AG20443 (cell line): Measurements from ENCODE around the gene WBP1.

Experiments used
- DNase-seq: peaks from one replicate; pipeline ENCODE4 v3.0.0; 2012; ENCODE audit warnings: low spot score, mixed read lengths

The WBP1 gene

DNA sequence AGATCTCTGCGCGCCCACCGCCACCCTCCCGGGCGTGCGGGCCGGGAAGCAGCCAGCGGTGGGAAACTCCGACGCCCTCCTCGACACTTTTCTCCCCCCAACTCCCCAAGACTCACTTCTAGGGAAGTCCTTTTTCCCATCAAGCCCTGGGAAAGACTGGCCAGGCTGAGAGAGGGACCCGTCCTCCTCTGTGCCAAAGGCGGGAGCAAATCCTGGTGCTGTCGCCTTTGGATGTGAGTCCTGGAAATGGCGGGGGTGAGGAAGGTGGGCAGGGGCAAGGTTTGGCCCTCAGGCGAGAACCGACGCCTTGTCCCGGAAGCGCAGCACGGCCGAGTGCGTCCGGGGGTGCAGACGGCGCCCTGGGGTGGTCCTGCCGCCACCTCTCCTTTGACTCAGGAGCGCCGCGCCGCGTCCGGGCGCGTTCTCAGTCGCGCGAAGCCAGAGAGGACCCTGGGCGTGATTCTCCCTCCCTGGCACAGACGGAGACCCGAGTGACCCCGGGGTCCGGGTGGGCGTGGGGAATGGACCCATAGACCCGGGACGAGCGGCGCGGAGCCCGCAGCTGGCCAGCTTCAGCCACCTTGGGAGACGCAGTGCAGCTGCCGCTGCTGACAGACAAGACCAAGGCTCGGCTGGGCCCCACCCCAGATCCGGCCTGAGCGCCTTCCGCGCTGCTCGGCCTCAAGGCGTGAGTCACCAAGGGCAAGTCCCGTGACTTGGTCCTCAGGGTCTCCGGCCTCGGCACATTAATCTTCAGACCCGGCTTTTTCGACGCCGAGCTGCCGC lies 44.7 kb downstream of the WBP1 start:
- DNase-seq: peak; percentile 90

DNA sequence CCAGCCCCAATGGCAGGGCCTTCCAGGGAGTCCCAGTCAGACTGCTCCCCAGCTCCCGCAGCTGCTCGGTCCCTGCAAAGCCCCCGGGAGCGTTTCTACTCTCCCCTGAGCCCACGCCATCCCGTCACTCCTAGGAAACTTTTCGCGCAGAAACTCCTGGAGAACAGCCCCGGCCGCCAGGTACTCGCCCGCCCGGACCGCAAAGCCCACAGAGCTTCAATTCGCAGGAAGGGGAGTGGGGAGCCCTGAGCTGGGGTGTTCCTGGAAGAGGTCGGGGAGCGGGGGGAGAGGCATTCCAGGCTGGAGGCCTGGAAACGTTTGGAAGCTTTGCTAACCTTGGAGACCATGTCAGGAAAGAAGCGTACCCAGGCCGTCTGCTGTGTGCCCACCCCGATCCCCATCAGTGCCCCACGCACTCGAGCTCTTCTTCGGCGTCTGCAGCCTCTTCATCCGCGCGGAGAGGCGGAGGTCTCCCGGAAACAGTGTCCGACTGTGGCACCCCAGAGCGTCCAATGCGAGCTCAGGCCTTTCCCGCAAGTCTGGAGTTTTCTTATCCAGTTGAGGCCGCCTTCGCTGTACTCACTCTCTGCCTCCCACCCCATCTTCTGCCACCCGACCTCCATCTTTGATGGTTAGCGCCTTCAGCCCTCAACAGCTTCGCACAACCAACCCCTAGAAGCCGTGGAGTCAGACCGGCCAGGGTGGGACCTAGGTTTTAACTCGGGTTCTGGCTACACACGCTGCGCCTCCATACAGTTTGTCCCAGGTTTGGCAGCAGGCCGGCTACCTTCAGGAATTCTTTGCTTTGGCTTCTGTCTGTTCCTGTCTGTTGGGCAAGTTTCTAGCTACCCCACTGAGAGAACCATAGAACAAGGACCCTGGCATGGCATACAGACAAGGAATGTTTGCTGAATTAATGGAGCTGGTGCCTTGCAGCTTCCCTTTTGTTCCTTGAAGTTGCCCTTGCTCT lies 45.6 kb downstream of the WBP1 start:
- no peak for DNase-seq

DNA sequence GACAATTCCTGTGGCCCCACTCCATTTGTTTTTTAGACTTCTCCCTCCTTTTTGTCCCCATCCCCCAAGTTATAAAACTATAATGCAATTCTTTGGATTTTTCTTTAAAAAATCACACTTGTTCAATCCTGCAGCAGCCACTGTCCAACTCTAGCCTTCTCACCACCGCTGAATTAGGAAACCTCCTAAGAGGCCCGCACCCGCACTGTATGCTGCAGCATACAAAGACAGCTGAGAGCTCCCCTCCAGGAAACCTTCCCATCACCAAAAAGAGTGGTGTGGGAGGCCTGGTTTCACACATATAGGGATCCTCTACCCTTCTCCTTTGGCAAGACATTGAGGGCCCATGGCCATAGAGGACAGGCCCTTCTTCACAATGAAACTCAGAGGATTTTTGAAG lies 46.4 kb downstream of the WBP1 start:
- no peak for DNase-seq

DNA sequence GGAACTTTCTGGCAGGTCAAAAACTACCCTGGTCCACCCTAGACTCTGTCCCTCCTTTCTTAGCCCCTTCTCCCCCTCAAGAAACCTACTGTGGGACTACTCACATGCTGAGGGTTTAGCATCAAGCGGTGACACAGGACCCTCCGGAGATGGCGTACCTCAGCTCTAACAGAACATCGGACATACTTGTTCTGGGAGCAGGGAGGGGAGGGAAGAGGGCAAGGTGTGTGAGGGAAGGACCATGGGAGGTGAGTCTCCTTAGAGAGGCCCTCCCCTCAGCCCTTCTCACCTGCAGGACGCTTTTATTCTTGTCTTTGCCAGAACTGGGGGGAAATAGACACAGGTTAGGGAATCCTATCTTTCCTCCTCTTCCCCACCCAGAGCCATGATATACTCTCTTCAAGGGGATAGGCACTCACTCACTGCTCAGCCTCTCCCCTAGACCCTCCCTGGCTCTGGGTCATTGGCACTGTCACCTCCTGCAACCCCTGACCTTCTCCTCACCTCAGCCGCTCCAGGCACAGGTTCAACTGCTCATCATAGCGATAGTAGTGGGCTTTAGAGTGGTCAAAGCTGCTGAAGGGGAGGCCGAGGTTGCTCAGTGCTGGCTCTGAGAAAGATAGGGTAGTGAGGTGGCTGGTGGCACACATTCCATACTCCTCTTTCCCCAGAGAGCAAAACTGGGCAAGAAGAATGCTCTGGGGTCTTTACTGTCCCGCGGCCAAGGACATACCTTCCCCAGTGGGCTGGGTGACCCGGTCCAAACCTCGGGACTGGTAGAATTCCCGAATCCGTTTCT lies 47.4 kb downstream of the WBP1 start:
- no peak for DNase-seq

DNA sequence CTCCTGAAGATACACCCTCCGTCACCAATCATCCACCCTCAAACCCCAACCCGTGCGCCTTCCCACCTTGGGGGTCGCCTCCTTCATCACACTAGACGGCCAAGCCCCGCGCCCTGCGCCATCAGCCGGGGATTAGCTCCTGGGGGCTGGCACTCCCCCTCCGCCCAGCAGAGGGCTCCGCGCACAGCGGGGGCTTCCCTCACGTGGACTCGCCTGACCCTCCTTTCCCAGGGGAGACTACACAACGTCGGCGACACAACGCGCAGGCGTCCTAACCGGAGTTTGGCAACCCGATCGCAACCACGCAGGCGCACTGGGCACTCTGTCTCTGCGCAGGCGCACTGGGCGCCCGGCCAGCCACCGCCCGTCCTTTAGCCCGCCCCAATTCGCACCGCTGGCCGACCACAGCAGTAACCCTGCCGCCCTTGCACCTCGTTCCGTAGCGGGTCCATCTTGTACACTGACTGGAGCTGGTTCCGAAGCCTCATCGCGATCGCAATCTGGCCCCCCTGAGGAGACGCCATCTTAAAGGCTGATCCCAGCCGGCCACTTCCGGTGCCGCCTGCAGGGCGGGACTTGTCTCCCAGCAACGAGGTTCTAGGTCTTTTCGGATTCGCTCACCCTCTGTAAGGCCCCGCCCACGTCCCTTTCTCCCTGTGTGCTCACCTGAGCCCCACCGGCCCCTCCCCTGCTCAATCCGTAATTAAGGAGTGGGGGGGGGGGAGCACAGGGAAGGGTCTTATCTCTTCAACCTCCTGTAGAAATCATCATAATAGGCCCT lies 49.1 kb downstream of the WBP1 start, which contains the start of gene PCGF1:
TSS of gene PCGF1 (minus strand) at position 551 of the 781 bp plus-strand sequence. CDS start at position 524, 27 bp downstream.
- peak; percentile 97 for DNase-seq

DNA sequence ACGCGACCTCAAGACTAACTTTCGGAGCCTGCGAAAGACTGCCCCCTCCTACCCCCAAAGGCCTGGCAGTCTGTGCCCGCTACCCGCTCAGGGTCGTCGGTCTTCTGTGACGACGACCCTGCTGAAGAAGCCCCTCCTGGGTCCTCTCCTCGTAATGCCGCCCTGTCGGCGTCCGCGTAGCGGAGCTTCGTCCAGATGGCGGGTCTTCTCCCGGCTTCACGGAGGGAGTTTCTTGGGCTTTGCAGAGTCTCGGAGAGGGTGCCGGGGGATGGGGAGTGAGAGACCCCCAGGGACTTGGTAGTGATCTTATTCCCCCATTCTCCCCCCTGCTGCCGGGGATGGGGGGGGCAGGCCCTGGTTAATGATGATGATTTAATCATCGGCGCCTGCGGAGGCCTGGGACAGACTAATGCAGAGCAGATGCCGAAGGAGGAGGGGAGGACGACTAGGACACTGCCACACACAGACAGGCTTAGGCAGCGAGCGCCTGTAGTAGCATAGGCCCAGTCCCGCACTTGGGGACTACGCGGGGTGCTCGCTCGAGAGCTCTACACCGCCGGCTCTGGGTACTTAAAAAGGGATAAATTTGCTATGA lies 49.8 kb downstream of the WBP1 start:
- peak; percentile 80 for DNase-seq

DNA sequence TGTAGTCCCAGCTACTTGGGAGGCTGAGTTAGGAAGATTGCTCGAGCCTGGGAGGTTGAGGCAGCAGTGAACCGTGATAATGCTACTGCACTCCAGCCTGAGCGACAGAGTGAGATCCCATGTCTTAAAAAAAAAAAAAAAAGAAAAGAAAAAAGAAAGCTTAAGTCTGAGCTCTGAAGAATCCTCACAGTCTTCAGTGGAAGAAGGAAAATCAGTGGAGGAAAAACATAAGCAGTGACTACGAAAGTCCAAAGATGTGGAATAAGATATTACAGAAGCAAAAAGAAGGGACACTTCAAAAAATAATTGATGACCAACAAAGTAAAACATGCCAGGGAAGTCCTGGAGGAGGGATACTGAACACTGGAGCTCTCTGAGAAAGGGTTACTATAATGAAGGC lies 52.0 kb downstream of the WBP1 start:
- no peak for DNase-seq
